Adrenal gland (tissue), 12 donors: Measurements from ENCODE around the gene REEP5. TPM values are rescaled to one million over a fixed set of nuclear protein-coding genes. Genes with fewer than 3 reads are reported as not detected.

ENCODE experiments used
- DNase-seq, 7 donors: peaks; one replicate each; pipeline ENCODE4 v3.0.0-alpha.2; 2019 to 2020
- H3K27ac ChIP-seq, 5 donors: fragments of 200-600 bp; sonication (generic) in 4 of 5; 1 replicate in 3 of 5; 2 replicates in 2 of 5; pipeline versions ENCODE4 v1.5.1 to v1.8.0; 2016 to 2020; ENCODE audit warnings: mild to moderate bottlenecking in 1 of 5
- H3K27me3 ChIP-seq: fragments of 200-600 bp; 2 replicates; pipeline ENCODE4 v1.8.0; 2021
- H3K36me3 ChIP-seq, 2 donors: fragments of 200-600 bp; replicated peaks in 1 of 2; 1 replicate in 1 of 2; 2 replicates in 1 of 2; pipeline versions ENCODE4 v1.5.1 to v1.8.0; 2018 to 2022
- H3K4me1 ChIP-seq, 2 donors: fragments of 200-600 bp; replicated peaks in 1 of 2; 1 replicate in 1 of 2; 2 replicates in 1 of 2; pipeline versions ENCODE4 v1.5.1 to v1.8.0; 2018 to 2021
- H3K4me3 ChIP-seq, 4 donors: fragments of 200-600 bp; sonication (generic) in 3 of 4; one replicate each; pipeline ENCODE4 v1.5.1; 2016 to 2018
- H3K9me3 ChIP-seq, 3 donors: fragments of 200-600 bp; sonication (generic) in 1 of 3; replicated peaks in 1 of 3; 1 replicate in 2 of 3; 2 replicates in 1 of 3; pipeline versions ENCODE4 v1.5.1 to v1.8.0; 2016 to 2021
- CTCF ChIP-seq, 6 experiments: fragments of 450-650 bp in 4 of 6; fragments of 200-600 bp in 2 of 6; sonication (generic) in 1 of 6; IDR thresholded peaks; 1 replicate in 5 of 6; 2 replicates in 1 of 6; pipeline versions ENCODE4 v1.5.1 to v1.8.0; 2016 to 2021; ENCODE audit warnings: antibody characterized with exemption in 6 of 6, mild to moderate bottlenecking in 2 of 6, moderate library complexity in 1 of 6
- POLR2A ChIP-seq, 2 donors: fragments of 450-650 bp; IDR thresholded peaks; one replicate each; pipeline ENCODE4 v1.6.1; 2017; ENCODE audit warnings: antibody characterized with exemption in 2 of 2, mild to moderate bottlenecking in 2 of 2, moderate library complexity in 1 of 2
- WGBS, 4 donors: extraction: QIAGEN DNeasy Blood & Tissue Kit in 2 of 4; methylation state at CpG; one replicate each; pipeline versions ENCODE4 v1.1.5 to v1.1.7; 2013 to 2017; 5-methylcytosine and 5-hydroxymethylcytosine counted together
- intact Hi-C, 2 donors: fragments of 100-400 bp; cut with DNase I; formaldehyde crosslinking; loops; one replicate each; pipeline versions ENCODE4 v1.14.1 to v1.15.0; 2022 to 2023
- polyA plus RNA-seq, 3 donors: library from polyadenylated mRNA; stranded (reverse); fragments of 200-250 nt in 2 of 3; fragments of 350-450 nt in 1 of 3; fragmentation: Illumina TruSeq in 1 of 3; extraction: RNeasy Lipid Tissue Mini Kit (QIAGEN cat#74804) in 1 of 3; gene quantifications; one replicate each; pipeline ENCODE4 v1.2.3, GENCODE V29; 2013 to 2014
- total RNA-seq, 9 donors: library from RNA; depleted of rRNA in 4 of 9; stranded (reverse); fragments of >200 nt in 4 of 9; fragments of 120-200 nt in 1 of 9; fragmentation: NEBNext Ultra II Directional in 1 of 9; extraction: Animal tissue kit (Norgen Biotek cat#: 25700) in 1 of 9; gene quantifications; one replicate each; pipeline versions ENCODE4 v1.1.0 to v1.2.4, GENCODE V29; 2013 to 2023
- donor health status: healthy with polysubstance abuse.
- donor health status: Bipolar disorder and iron deficiency.
- donor health status: DM: yes; HTN: yes; CAD: no.
- donor health status: DM: no; HTN: no; CAD: no.
- donor health status: DM: no; HTN: no; CAD: no.
- donor health status: DM: yes; HTN: yes; CAD: no.

The REEP5 gene
- total and polyA plus RNA-seq, 12 donors, result 73.8 to 198 (median 148) TPM

- no peak for DNase-seq
- H3K36me3 ChIP-seq, result peaks cover 0 to 32% of the 10 kb centered on the region in 2 donors
- intact Hi-C loops, result no loop called here
Measured at GRCh38 chr5:112830378-112830777, 91.6 kb downstream of the REEP5 start.

More at GRCh38 chr5:112830378-112830777, 91.6 kb downstream of the REEP5 start:
- Histone ChIP-seq H3K4me3 (no peak overlapping the region), H3K27me3 (no peaks in the 10 kb centered on the region), H3K4me1 (no peaks in the 10 kb centered on the region), H3K27ac (no peak overlapping the region), H3K9me3 (no peaks in the 10 kb centered on the region)
- TF ChIP-seq CTCF (IDR thresholded peaks at IDR 0.05) (no peak), POLR2A (IDR thresholded peaks at IDR 0.05) (no peak)
- 95 to 100% (median 96%) methylated on average over 2 of the region's 2 CpGs for whole genome bisulfite sequencing, 4 donors

Other genes with a start within 250 kb of the REEP5 start
- 10 to 100 TPM; 28.7 to 78.8 (median 39.4) TPM for gene APC, start 184.3 kb downstream of the REEP5 start, total RNA-seq
- gene APC, start 184.3 kb downstream of the REEP5 start, polyA plus RNA-seq, result 10 to 100 TPM in 1 of 3 donors, 1 to 10 TPM in 2; 2.5 to 19.6 (median 6.0) TPM
- gene SRP19, start 60.9 kb downstream of the REEP5 start, total RNA-seq, result 100 to 1,000 TPM in 1 of 9 donors, 10 to 100 TPM in 8; 18.4 to 136 (median 43.8) TPM
- 100 to 1,000 TPM in 2 of 3 donors, 10 to 100 TPM in 1; 91.1 to 247 (median 150) TPM for gene SRP19, start 60.9 kb downstream of the REEP5 start, polyA plus RNA-seq
- gene DCP2, start 54.6 kb upstream of the REEP5 start, total RNA-seq, result 10 to 100 TPM; 17.5 to 66.4 (median 44.5) TPM
- 1 to 10 TPM; 7.0 to 9.9 (median 7.2) TPM for gene DCP2, start 54.6 kb upstream of the REEP5 start, polyA plus RNA-seq